GM10266 (cell line): ENCODE results near the gene GSK3B.

Experiments
- DNase-seq: peaks from one replicate; pipeline ENCODE4 v3.0.0; 2012; ENCODE audit errors: extremely low spot score
- TF ChIP-seq, protein P1 (sequence below): IDR thresholded peaks from 2 replicates; pipeline ENCODE4 v1.5.1; 2012; ENCODE audit warnings: mild to moderate bottlenecking, low read depth; ENCODE audit not compliant: control insufficient read depth, insufficient read depth; ENCODE audit errors: missing control alignments

GSK3B gene

DNA sequence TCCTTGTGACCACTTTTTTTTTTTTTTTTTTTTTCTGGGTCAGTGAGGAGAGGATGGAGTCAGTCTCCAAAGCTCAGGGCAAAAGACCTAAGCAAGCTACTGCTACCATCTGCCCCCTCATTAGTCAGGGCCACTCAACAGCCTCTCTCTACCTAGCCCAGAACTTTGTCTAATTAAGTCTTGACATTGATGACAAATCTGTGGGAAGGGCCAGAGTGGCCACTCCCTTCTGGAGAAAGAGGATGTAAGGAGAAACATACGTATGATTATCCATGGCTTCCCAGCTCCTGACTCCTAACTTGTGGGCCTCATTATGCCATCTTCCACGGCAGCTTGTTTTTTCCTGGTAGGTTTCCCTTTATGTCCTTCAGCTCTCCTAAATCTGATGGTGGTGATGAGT lies 274.4 kb downstream of the GSK3B start:
- TF ChIP-seq, protein P1, sequence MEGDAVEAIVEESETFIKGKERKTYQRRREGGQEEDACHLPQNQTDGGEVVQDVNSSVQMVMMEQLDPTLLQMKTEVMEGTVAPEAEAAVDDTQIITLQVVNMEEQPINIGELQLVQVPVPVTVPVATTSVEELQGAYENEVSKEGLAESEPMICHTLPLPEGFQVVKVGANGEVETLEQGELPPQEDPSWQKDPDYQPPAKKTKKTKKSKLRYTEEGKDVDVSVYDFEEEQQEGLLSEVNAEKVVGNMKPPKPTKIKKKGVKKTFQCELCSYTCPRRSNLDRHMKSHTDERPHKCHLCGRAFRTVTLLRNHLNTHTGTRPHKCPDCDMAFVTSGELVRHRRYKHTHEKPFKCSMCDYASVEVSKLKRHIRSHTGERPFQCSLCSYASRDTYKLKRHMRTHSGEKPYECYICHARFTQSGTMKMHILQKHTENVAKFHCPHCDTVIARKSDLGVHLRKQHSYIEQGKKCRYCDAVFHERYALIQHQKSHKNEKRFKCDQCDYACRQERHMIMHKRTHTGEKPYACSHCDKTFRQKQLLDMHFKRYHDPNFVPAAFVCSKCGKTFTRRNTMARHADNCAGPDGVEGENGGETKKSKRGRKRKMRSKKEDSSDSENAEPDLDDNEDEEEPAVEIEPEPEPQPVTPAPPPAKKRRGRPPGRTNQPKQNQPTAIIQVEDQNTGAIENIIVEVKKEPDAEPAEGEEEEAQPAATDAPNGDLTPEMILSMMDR: no peak

DNA sequence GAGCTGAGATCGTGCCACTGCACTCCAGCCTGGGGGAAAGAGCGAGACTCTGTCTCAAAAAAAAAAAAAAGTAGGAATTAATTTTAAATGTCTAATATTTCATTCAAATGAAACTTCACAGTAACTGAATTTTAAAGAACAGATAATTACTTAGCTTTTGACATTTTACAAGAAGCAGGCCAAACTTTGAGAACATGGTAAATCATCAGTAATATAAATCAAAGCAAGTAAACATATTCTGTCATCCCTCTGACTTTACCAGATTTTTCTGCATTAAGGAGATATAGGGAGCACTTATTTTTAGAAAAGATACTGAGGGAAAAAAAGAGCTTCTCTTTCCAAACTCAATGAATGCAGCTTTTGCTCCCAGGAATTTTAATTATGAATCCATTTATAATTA lies 275.3 kb downstream of the GSK3B start:
- no peak for DNase-seq
- TF ChIP-seq, protein P1: no peak

More for the DNA sequence above, 274.4 kb downstream of the GSK3B start:
- DNase-seq: no peak

DNA sequence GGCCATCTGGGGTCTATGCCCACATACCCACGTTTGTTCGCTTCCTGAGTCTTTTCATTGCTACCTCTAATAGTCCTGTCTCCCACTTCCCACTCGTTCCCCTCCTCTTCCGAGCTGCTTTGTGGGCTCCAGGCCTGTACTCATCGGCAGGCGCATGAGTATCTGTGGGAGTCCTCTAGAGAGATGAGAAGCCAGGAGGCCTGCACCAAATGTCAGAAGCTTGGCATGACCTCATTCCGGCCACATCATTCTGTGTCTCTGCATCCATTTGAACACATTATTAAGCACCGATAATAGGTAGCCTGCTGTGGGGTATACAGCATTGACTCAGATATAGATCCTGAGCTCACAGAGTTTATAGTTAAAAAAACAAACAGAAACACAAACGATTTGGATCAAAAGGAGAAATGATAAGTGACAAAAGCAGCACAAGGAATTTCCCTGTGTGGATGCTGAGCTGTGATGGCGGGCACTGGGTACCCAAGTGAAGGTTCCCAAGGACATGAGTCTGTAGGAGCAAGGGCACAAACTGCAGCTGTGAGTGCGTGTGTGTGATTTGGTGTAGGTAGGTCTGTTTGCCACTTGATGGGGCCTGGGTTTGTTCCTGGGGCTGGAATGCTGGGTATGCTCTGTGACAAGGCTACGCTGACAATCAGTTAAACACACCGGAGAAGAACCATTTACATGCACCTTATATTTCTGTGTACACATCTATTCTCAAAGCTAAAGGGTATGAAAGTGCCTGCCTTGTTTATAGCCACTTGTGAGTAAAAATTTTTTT lies 276.5 kb downstream of the GSK3B start:
- TF ChIP-seq, protein P1: no peak
- DNase-seq: no peak

DNA sequence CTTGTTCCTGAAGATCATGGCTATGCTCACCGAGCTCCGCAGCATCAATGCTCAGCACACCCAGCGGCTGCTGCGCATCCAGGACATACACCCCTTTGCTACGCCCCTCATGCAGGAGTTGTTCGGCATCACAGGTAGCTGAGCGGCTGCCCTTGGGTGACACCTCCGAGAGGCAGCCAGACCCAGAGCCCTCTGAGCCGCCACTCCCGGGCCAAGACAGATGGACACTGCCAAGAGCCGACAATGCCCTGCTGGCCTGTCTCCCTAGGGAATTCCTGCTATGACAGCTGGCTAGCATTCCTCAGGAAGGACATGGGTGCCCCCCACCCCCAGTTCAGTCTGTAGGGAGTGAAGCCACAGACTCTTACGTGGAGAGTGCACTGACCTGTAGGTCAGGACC lies 277.2 kb downstream of the GSK3B start:
- TF ChIP-seq, protein P1: no peak
- DNase-seq: no peak

DNA sequence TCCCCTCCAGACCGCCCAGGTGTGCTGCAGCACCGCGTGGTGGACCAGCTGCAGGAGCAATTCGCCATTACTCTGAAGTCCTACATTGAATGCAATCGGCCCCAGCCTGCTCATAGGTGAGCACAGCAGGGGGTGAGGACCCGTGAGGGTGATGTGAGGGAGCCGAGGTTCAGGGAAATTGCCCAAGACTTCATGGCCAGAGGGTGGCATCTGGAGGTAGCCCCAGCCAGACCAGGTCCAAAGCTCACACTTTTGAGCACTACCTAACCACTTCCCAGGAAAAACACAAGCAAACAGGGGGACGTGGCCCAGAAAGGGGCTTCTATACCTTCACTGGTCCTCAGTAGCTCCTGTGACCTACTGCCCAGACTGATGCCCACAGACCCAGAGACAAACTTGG lies 278.5 kb downstream of the GSK3B start:
- TF ChIP-seq, protein P1: no peak
- DNase-seq: no peak

DNA sequence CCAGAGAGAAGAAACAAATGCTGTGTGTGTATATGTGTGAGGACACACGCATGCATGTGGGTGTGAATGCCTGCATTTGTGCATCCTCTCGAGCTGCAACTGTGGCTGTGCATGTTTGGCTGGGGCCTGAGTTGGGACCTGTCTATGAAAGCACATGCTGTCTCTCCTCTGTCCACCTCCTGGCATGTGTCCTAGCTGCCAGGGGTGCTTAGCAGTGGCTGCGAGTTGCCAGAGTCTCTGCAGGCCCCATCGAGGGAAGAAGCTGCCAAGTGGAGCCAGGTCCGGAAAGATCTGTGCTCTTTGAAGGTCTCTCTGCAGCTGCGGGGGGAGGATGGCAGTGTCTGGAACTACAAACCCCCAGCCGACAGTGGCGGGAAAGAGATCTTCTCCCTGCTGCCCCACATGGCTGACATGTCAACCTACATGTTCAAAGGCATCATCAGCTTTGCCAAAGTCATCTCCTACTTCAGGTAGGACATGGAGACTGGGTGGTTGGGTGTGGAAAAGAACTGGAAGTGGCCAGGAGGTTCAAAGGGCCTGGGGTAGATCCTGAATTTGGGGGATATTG lies 281.7 kb downstream of the GSK3B start:
- DNase-seq: no peak
- TF ChIP-seq, protein P1: no peak

DNA sequence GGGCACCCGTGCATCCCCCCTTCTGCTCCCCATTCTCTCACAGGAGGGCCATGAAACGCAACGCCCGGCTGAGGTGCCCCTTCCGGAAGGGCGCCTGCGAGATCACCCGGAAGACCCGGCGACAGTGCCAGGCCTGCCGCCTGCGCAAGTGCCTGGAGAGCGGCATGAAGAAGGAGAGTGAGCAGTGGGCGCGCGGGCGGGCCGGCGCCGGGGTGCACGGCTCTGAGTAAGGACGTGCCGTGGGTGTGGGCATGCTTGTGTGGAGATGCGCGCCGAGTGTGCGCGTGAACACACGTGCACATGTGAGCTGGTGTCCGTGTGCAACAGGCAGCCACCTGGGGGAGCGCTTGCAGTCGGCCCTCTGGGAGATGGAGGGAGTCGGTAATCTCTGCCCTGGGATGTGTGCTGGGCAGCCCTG lies 284.2 kb downstream of the GSK3B start:
- peak; percentile 64 for DNase-seq
- TF ChIP-seq, protein P1: peak; percentile 65
